Endothelial cell of umbilical vein (primary cell): Measurements from ENCODE around the gene XIRP2.

Source experiments
- EZH2 ChIP-seq: IDR thresholded peaks from 2 replicates; pipeline ENCODE4 v1.6.1; 2012; ENCODE audit warnings: borderline replicate concordance, low read depth, mild to moderate bottlenecking, moderate library complexity, low read length, inconsistent platforms; ENCODE audit not compliant: severe bottlenecking
- FOS ChIP-seq: IDR thresholded peaks from 2 replicates; pipeline ENCODE4 v1.6.1; 2011; ENCODE audit warnings: mild to moderate bottlenecking, low read length, moderate library complexity, borderline replicate concordance; ENCODE audit not compliant: insufficient read depth
- GATA2 ChIP-seq: IDR thresholded peaks from 2 replicates; pipeline ENCODE4 v1.7.0; 2011; ENCODE audit warnings: low read depth, mild to moderate bottlenecking, moderate library complexity, mixed read lengths, low read length; ENCODE audit not compliant: insufficient read length, insufficient read depth
- JUN ChIP-seq: IDR thresholded peaks from 2 replicates; pipeline ENCODE4 v1.6.1; 2011; ENCODE audit warnings: borderline replicate concordance, low read depth; ENCODE audit not compliant: insufficient read length, insufficient read depth
- MYC ChIP-seq: IDR thresholded peaks from one replicate; pipeline ENCODE4 v1.6.1; 2011; ENCODE audit warnings: mild to moderate bottlenecking, low read depth, low read length
- POLR2A ChIP-seq: IDR thresholded peaks from 2 replicates; pipeline ENCODE4 v1.6.1; 2012; ENCODE audit warnings: low read depth, mild to moderate bottlenecking, control low read depth, low read length
- POLR2AphosphoS5 ChIP-seq: IDR thresholded peaks from 2 replicates; pipeline ENCODE4 v1.6.1; 2012; ENCODE audit warnings: low read depth, mild to moderate bottlenecking, control low read depth, low read length, moderate library complexity; ENCODE audit not compliant: insufficient read depth
- TF ChIP-seq, protein P1 (sequence below), 2 donors: IDR thresholded peaks; 1 replicate in 1 of 2; 2 replicates in 1 of 2; pipeline ENCODE4 v1.5.1; 2011; ENCODE audit warnings: low read length in 2 of 2, mild to moderate bottlenecking in 2 of 2, moderate library complexity in 2 of 2, control low read depth in 1 of 2, inconsistent platforms in 1 of 2, low read depth in 1 of 2; ENCODE audit not compliant: insufficient read depth in 1 of 2; ENCODE audit errors: extremely low read depth in 1 of 2
- TF ChIP-seq, protein P2 (sequence below): IDR thresholded peaks from 2 replicates; pipeline ENCODE4 v1.6.1; 2011; ENCODE audit not compliant: insufficient read depth, insufficient read length

DNA sequence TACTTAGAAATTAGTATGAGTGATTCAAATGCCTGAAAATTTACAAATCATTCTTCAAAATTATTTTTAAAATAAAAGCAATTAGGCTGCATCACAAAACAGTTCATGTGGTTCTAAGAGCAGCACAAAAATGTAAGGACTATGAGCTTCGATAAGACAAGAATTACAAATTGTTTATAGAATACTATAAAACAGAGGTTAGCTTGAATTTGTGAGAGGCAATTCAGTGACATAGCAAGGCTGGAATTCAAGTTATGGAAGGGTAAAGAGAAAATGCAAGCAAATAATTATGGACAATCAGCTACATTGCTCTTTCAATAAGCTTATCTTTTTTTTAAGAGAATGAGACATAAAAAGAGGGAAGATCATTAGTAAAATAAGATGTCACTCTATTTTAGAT is 7.1 kb upstream of the XIRP2 start:
- TF ChIP-seq, protein P1, sequence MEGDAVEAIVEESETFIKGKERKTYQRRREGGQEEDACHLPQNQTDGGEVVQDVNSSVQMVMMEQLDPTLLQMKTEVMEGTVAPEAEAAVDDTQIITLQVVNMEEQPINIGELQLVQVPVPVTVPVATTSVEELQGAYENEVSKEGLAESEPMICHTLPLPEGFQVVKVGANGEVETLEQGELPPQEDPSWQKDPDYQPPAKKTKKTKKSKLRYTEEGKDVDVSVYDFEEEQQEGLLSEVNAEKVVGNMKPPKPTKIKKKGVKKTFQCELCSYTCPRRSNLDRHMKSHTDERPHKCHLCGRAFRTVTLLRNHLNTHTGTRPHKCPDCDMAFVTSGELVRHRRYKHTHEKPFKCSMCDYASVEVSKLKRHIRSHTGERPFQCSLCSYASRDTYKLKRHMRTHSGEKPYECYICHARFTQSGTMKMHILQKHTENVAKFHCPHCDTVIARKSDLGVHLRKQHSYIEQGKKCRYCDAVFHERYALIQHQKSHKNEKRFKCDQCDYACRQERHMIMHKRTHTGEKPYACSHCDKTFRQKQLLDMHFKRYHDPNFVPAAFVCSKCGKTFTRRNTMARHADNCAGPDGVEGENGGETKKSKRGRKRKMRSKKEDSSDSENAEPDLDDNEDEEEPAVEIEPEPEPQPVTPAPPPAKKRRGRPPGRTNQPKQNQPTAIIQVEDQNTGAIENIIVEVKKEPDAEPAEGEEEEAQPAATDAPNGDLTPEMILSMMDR (IDR thresholded peaks at IDR 0.05; ENCODE audit: extremely low read depth in 1 of 2, insufficient read depth in 1 of 2, low read depth in 1 of 2, low read length in 2 of 2), result no peak
- TF ChIP-seq JUN (no peak), POLR2A (no peak), EZH2 (no peak), POLR2AphosphoS5 (no peak), GATA2 (no peak), FOS (no peak), MYC (no peak)
- TF ChIP-seq, protein P2, sequence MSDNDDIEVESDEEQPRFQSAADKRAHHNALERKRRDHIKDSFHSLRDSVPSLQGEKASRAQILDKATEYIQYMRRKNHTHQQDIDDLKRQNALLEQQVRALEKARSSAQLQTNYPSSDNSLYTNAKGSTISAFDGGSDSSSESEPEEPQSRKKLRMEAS, result no peak
